Uterus (tissue), 2 donors: ENCODE data around the gene RFX7.

Experiments
- CTCF ChIP-seq, 4 experiments: fragments of 200-600 bp in 2 of 4; fragments of 450-650 bp in 2 of 4; sonication (generic) in 2 of 4; IDR thresholded peaks; one replicate each; pipeline ENCODE4 v1.5.1; 2016 to 2019; ENCODE audit warnings: antibody characterized with exemption in 4 of 4, mild to moderate bottlenecking in 2 of 4, moderate library complexity in 1 of 4
- POLR2A ChIP-seq, 2 donors: fragments of 450-650 bp; IDR thresholded peaks; one replicate each; pipeline ENCODE4 v1.6.1; 2016; ENCODE audit warnings: antibody characterized with exemption in 2 of 2, mild to moderate bottlenecking in 1 of 2, moderate library complexity in 1 of 2

GRCh38 chr15:56074481-56075265 is 169.0 kb downstream of the RFX7 start:
- no peak for TF ChIP-seq POLR2A (IDR thresholded peaks at IDR 0.05)
- no peak for TF ChIP-seq CTCF (IDR thresholded peaks at IDR 0.05)
